GM19035 (cell line): ENCODE results near the gene NAV2.
"Not testable (repeated sequence)": the region's sequence is repeated elsewhere in the genome, so short reads cannot be mapped to it uniquely, and the experiment has no call there.

ENCODE experiments used
- ATAC-seq: cut with Tn5 transposase; IDR thresholded peaks from one replicate; pipeline ENCODE4 v1.9.1; 2021; ENCODE audit not compliant: unreplicated experiment

The NAV2 gene

GRCh38 chr11:19938866-19939265 lies 226.2 kb downstream of the NAV2 start:
- no peak for ATAC-seq

DNA sequence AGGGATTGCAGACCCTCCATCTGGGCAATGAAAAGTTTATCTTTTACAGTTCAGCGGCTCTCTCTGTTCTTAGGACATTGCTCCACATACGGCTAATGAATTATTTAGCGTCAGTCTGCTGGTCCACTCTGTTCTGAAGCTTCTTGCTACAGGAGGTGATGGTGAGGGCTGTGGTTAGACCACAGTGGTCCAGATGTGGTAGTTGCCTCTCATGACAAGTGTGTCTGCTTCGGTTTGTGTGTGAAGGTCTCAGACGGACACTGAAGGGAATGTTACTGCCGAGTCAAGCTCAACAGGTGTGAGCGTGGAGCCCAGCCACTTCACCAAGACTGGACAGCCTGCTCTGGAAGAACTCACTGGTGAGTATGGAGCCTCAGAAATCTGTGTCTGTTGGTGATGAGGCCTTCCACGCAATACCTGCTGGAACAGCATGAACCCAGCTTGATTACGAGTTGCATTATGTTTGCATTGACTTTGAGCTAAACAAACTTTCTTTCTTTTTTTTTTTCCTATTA lies 226.8 kb downstream of the NAV2 start:
- no peak for ATAC-seq

- no peak for ATAC-seq
Observed at GRCh38 chr11:19940831-19941230, 228.2 kb downstream of the NAV2 start.

- no peak for ATAC-seq
Observed at GRCh38 chr11:19946681-19947080, 234.0 kb downstream of the NAV2 start.

- ATAC-seq = no peak
Observed at GRCh38 chr11:19947537-19948114, 235.0 kb downstream of the NAV2 start.

DNA sequence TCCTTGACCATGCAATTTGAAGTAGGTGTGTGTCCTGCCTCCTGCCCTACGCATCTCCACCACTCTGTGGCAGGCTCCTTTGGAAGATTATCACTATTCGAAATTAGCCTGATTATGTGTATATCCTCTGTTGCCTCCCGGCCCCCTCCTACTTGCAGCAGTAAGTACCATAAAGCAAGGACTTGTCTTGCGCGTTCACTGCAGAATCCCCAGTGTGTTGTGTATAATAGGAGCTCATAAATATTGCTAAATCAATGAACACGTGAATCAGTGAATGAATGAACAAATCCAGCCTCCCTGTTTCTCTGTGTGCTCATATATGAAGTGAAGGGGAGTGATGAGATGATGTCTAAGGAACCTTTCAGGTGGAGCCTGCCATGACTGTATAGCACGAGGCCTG lies 237.0 kb downstream of the NAV2 start:
- no peak for ATAC-seq

GRCh38 chr11:19951558-19952115 lies 239.0 kb downstream of the NAV2 start:
- ATAC-seq = peak; percentile 81

DNA sequence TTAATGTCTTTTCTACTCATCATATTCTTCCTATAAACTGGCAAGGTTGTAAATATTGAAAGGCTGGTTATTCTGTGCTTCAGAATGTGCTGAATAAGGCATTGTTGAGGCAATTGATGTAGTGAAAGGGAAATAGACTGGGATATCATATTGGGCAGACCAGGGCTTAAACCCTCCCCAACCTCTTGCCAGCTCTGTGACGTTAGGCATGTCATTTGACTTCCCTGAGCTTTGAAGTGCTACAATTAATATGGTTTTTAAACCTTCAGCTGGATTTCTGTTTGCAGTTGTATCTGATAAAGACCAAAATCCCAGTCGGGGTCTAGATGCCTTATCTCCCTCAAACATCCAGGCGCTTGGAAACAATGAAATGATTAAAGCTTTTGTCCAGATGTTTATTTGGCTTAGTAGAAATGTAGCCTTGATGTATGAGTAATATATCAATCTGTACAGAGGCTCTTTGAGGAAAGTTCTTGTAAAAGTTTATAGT lies 239.5 kb downstream of the NAV2 start:
- no peak for ATAC-seq

DNA sequence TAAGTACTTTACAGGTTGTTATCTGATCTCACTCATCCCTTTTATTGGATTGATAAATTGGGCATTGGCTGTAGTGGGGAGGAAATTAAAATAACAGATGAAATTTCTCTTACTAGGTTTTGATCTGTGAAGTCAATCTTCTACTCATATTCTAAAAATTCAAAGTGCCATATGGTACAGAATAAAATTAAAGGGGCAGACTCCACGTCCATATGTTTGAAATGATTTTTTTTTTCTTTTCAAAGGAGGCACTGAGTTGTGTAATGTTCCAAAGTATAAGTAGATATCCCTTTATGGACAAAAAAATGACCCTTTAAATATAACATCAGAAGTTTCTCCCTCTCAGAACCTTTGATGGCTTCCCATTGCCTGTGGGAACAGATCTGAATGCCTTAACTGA lies 240.3 kb downstream of the NAV2 start:
- no peak for ATAC-seq

- no peak for ATAC-seq
Observed at GRCh38 chr11:19953336-19953735, 240.7 kb downstream of the NAV2 start.

DNA sequence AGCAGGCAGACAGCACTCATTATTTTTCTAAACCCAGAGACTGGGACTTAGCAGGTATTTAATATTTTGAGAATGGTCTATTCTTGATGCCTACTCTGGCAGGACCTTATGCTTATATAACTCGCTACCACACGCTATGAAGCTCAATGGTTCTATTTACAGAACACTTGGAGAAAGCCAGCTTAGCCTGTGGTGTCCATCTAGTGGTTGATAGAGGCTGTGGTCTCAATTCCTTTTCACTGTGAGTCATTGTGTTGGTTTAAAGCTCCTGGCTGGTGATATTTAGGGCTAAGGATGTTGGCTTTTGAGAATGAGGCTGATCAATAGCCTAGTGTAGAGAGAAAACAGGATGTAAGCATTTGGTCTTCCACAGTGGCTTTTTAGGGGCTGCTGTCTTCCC lies 241.3 kb downstream of the NAV2 start:
- no peak for ATAC-seq

DNA sequence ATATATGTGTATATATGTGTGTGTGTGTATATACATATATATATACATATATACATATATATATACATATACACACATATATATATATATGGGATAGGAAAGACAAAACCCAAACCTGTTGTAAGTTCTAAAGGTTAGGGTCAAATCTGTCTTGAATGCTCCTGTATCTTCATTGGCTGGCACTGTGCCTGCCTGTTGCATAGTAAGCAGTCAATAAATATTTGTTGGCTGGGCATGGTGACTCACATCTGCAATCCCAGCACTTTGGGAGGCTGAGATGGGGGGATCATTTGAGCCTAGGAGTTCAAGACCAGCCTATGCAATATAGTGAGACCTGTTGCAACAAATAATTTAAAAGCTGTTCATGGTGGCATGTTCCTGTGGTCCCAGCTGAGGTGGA lies 242.3 kb downstream of the NAV2 start:
- ATAC-seq = no peak

- ATAC-seq = no peak
Observed at GRCh38 chr11:19955660-19956059, 243.0 kb downstream of the NAV2 start.

DNA sequence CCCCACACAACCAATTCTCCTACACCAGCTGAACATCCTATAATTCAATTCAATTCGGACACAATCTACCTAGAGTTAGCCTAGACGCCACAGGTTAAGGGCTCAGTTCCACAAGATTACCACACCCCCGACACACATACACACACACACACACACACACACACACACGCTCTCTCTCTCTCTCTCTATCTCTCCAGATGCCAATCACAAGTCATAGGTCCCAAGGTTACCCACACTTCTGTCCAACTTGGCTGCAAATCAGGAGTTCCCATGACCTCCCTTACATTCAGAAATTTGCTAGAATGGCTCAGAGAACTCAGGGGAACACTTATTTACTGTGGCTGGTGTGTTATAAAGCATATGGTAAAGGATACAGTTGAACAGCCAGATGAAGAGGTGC lies 243.6 kb downstream of the NAV2 start:
- ATAC-seq = no peak

- ATAC-seq = no peak
Observed at GRCh38 chr11:19957294-19957943, 244.8 kb downstream of the NAV2 start.

DNA sequence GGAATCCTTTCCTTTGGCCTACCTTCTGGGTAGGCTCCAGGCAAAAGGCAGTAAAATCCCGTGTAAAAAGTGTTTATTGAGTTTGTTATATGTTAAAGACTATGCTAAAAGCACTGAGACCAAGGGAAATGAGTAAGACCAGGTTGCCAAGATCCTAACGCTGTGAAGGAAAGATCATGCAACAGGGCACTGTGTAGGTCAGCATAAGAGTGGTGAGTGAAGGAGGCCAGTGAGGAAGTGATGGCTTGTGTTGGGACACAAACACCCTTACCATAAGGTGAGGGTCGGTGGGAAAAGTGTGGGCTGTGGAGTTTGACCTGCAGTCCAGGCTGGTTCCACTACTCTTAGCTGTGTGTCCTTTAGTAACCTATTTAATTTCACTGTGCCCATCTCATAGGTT lies 245.6 kb downstream of the NAV2 start:
- no peak for ATAC-seq

DNA sequence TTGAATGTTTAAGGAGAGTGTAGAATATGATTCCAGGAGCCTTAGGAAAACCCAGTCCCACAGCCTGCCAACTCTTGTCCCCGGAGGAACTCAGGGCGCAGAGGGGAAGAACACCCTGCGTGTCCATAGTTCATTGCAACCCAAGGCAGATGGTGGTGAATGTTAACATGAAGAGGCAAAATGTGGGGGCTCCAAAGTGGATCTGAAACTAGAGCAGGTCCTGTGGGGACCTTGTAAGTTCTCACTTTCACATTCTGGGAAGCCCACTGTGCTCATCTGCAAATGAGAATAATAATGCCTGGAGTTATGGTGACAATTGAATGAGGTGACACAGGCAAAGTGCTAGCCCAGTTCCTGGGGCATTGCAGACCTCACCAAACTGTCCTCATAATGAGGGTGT lies 246.6 kb downstream of the NAV2 start:
- no peak for ATAC-seq

GRCh38 chr11:19959648-19960059 lies 247.0 kb downstream of the NAV2 start:
- no peak for ATAC-seq

- not testable (repeated sequence) for ATAC-seq
Observed at GRCh38 chr11:19960410-19960809, 247.8 kb downstream of the NAV2 start.

GRCh38 chr11:19961225-19961624 lies 248.6 kb downstream of the NAV2 start:
- ATAC-seq = no peak

DNA sequence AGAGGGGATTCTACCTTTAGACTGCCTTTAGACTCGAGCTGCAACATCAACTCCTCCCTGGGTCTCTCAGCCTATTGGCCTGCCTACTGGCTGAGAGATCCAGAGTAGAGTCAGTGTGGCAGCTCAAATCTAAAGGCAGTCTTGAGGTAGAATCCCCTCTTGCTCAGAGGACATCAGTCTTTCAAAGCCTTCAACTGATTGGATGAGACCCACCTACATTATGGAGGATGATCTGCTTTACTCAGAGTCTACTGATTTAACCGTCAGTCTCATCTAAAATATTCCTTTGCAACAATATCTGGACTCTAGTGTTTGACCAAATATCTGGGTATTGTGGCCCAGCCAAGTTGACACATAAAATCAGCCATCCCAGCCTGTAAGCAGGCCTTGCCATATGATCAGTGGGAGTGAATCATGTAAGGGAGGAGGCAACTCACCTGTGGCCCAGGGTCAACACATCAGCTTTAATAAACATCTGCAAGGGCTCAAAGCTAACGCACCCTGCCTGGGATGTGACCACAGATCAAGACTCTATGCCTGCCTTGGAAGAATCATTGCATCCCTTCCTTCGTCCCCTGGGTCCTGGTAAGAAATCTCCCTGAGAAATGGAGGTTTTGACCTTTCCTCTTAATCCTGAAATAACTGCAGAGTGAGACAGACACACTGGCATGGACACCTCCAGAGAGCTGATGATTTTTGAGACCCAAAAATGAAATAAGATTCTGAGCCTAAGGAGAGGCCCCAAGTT lies 249.6 kb downstream of the NAV2 start:
- ATAC-seq = no peak

DNA sequence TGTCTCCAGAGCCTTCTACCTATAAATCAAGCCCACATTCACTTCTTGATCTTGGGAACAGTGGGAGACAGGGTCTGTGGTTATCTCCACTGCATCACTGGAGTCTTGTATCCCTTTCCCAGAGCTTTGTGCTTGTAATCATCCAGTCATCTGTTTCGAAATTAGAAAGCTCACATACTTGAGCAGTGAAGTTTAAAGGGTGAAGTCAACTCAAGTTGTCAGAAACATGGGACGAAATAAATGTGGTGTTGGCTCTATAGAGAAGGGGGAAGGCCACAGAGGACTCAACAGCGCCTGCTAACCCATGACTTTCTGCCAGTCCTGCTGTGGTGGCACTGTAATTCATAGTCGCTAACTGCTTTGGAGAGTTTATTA lies 250.2 kb downstream of the NAV2 start:
- no peak for ATAC-seq
